Measurements from ENCODE around the gene CR1. TPM values are rescaled to one million over a fixed set of nuclear protein-coding genes. Genes with fewer than 3 reads are reported as not detected.
"Not testable (repeated sequence)": the region's sequence is repeated elsewhere in the genome, so short reads cannot be mapped to it uniquely, and the experiment has no call there.

The CR1 gene
- total RNA-seq, 4 donors from 2014 or later = 1.5 to 12.0 (median 3.3) TPM

DNA sequence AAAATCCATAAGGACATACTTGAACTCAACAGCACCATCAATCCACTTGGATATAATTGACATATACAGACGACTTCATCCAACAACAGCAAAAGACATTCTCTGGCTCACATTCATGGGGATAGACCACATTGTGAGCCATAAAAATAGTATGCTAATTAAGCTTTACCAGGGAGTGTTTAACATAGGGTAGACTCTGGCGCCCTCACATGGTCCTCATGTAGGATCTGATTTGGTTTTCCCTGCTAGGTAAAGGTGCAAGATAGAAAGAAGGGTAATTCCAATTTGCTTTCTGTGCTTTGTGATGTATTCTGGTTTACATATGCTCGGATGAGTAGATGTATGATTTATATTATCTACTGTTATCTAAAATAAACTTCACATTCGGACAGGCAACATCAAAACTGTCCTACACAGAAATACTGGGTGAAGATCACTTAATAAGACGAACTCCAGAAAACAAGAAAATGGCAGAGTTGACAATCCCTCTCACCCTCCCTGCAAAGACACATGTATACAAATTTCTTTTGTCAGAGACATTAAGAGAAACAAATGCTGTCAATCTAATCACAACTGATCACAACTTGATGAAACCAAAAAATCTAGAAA, 176.7 kb downstream of the CR1 start:
- H3K27me3 ChIP-seq = peaks cover 53% of the 10 kb centered on the region
- intact Hi-C loops (cut with DNase I; ENCODE audit: low total_unique reads) (no loop called here), in situ Hi-C loops (cut with MboI; ENCODE audit: low pct_ligation_motif_present in 1 of 4, low pct_unique_long_range_greater_than_20kb in 1 of 4, low sequenced_read_pairs in 3 of 4) (no loop called here)
- no peak overlapping the region for H3K27ac ChIP-seq
- no peaks in the 10 kb centered on the region for H3K36me3 ChIP-seq
- WGBS, 2 donors (ENCODE audit: low coverage in 1 of 2) = 22 to 29% methylated on average over 4 to 5 of the region's 5 CpGs
- no peaks in the 10 kb centered on the region for H3K9me3 ChIP-seq
- no peak overlapping the region for H3K4me3 ChIP-seq
- DNase-seq = peak; percentile 25
- no peak for TF ChIP-seq POLR2AphosphoS5 (IDR thresholded peaks at IDR 0.05)
- TF ChIP-seq EP300 (IDR thresholded peaks at IDR 0.05; ENCODE audit: low read depth) = no peak
- TF ChIP-seq, protein P1, sequence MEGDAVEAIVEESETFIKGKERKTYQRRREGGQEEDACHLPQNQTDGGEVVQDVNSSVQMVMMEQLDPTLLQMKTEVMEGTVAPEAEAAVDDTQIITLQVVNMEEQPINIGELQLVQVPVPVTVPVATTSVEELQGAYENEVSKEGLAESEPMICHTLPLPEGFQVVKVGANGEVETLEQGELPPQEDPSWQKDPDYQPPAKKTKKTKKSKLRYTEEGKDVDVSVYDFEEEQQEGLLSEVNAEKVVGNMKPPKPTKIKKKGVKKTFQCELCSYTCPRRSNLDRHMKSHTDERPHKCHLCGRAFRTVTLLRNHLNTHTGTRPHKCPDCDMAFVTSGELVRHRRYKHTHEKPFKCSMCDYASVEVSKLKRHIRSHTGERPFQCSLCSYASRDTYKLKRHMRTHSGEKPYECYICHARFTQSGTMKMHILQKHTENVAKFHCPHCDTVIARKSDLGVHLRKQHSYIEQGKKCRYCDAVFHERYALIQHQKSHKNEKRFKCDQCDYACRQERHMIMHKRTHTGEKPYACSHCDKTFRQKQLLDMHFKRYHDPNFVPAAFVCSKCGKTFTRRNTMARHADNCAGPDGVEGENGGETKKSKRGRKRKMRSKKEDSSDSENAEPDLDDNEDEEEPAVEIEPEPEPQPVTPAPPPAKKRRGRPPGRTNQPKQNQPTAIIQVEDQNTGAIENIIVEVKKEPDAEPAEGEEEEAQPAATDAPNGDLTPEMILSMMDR (IDR thresholded peaks at IDR 0.05) = peak; percentile 22 to 48 (median 36)
- TF ChIP-seq POLR2A (IDR thresholded peaks at IDR 0.05) = no peak
- H3K4me1 ChIP-seq = peaks cover 0 to 7% (median 2%) of the 10 kb centered on the region in 4 donors

DNA sequence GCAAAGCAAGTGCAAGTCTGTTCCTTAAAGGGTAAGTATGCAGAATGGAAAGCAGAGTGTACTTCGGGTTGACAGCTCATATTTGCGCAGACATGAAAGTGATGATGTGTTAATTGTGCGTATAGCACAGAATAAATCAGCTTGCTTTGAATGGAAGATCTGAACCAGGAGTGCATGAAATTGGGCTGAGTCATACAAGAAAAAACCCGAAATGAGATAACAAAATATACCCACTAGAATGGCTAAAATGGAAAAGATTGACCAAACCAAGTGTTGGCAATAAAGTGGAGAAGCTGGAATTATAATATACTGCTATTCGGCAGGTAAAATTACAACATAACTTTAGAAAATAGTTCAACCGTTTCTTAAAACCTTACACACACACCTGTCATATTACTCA, 177.4 kb downstream of the CR1 start:
- Histone ChIP-seq H3K4me1 (peaks cover 0 to 7% (median 2%) of the 10 kb centered on the region in 4 donors), H3K4me3 (no peak overlapping the region), H3K36me3 (no peaks in the 10 kb centered on the region), H3K27me3 (peaks cover 45% of the 10 kb centered on the region), H3K9me3 (no peaks in the 10 kb centered on the region), H3K27ac (no peak overlapping the region)
- WGBS, 2 donors (ENCODE audit: low coverage in 1 of 2) = 55 to 61% methylated on average over 6 of the region's 6 CpGs
- no peak for TF ChIP-seq POLR2AphosphoS5 (IDR thresholded peaks at IDR 0.05)
- TF ChIP-seq, protein P1 (IDR thresholded peaks at IDR 0.05) = no peak
- no peak for TF ChIP-seq EP300 (IDR thresholded peaks at IDR 0.05; ENCODE audit: low read depth)
- no peak for TF ChIP-seq POLR2A (IDR thresholded peaks at IDR 0.05)
- DNase-seq = no peak
- intact Hi-C loops (cut with DNase I; ENCODE audit: low total_unique reads) = no loop called here
- in situ Hi-C loops (cut with MboI; ENCODE audit: low pct_ligation_motif_present in 1 of 4, low pct_unique_long_range_greater_than_20kb in 1 of 4, low sequenced_read_pairs in 3 of 4) = no loop called here

DNA sequence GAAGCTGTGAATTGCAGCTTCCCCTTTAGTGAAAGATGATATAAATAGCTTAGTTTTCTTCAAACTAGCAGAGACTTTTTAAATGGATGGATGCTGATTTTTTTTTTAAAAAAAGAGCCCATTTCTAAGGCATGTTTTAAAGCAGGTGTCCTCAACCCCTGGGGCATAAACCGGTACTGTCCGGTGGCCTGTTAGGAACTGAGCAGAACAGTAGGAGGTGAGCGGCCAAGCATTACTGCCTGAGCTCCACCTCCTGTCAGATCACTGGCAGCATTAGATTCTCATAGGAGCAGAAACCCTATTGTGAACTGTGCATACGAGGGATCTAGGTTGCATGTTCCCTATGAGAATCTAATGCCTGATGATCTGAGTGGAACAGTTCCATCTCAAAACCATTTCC, 180.2 kb downstream of the CR1 start:
- in situ Hi-C loops (cut with MboI; ENCODE audit: low pct_ligation_motif_present in 1 of 4, low pct_unique_long_range_greater_than_20kb in 1 of 4, low sequenced_read_pairs in 3 of 4) (no loop called here), intact Hi-C loops (cut with DNase I; ENCODE audit: low total_unique reads) (no loop called here)
- Histone ChIP-seq H3K4me3 (no peak overlapping the region), H3K4me1 (no peaks in the 10 kb centered on the region), H3K27ac (no peak overlapping the region), H3K9me3 (no peaks in the 10 kb centered on the region), H3K36me3 (no peaks in the 10 kb centered on the region), H3K27me3 (peaks cover 17% of the 10 kb centered on the region)
- WGBS, 2 donors (ENCODE audit: low coverage in 1 of 2) = 84 to 96% methylated on average over 3 to 4 of the region's 4 CpGs
- no peak for DNase-seq
- TF ChIP-seq POLR2AphosphoS5 (IDR thresholded peaks at IDR 0.05) (no peak), EP300 (IDR thresholded peaks at IDR 0.05; ENCODE audit: low read depth) (no peak), POLR2A (IDR thresholded peaks at IDR 0.05) (no peak)
- TF ChIP-seq, protein P1 (IDR thresholded peaks at IDR 0.05) = no peak

DNA sequence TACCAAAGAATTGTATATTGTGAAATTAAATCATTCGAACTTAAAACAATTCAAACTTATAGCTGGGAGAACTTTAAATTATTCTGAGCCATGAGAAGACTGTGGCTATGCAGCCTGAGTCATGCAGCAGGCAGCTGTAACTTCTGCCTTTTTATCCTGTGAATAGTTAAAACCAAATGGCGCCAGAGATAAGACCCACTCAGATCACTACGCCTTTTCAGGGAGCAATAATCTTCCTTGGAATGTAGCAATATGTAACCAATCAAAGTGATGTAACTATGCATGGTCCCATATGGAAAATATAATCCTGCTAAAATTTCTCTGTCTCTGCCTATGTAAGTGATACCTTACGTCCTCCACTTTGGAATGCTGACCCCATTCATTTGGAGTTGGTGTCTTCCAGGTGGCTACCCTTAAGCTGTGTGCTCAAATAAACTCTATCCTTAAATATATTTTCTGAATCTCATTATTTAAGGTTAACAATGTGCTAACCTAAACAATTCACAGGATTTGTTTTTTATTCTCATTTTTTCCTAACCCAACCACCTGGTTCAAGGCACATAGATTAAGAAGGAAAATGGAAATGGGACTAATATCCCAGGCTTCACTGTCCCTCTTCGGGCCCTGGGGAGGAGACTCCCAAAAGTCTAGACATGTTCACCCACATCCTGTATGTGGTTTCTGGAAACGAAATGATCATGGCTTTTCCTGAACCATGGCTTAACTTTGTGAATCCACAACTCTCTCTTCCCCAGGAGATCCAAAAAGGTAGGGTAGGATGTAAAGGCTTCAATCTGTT, 184.8 kb downstream of the CR1 start:
- H3K4me1 ChIP-seq; H3K36me3 ChIP-seq; H3K27ac ChIP-seq; DNase-seq; H3K27me3 ChIP-seq; H3K4me3 ChIP-seq; in situ Hi-C loops (cut with MboI; ENCODE audit: low pct_ligation_motif_present in 1 of 4, low pct_unique_long_range_greater_than_20kb in 1 of 4, low sequenced_read_pairs in 3 of 4); H3K9me3 ChIP-seq; intact Hi-C loops (cut with DNase I; ENCODE audit: low total_unique reads): not testable (repeated sequence)
- 59 to 65% methylated on average over 4 to 6 of the region's 6 CpGs for WGBS, 2 donors (ENCODE audit: low coverage in 1 of 2)

DNA sequence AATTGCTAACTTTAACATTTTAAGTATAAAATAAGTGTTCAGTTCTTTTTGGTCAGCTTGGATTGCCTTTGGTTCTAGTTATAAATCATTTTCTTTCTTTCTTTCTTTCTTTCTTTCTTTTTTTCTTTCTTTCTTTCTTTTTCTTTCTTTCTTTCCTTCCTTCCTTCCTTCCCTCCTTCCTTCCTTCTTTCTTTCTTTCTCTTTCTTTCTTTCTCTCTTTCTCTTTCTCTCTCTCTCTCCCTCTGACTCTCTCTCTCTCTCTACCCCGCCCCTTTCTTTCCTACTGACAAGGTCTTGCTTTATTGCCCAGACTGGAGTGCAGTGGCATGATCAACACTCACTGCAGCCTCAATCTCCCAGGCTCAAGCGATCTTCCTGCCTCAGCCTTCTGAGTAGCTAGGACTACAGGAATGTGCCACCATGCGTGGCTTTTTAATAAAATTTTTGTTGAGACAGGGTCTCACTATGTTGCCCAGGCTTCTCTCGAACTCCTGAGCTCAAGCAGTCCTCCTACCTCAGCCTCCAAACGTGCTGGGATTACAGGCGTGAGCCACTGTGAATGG, 187.0 kb downstream of the CR1 start:
- intact Hi-C loops (cut with DNase I; ENCODE audit: low total_unique reads); H3K9me3 ChIP-seq; H3K27ac ChIP-seq; DNase-seq; H3K36me3 ChIP-seq; H3K4me3 ChIP-seq; H3K4me1 ChIP-seq; in situ Hi-C loops (cut with MboI; ENCODE audit: low pct_ligation_motif_present in 1 of 4, low pct_unique_long_range_greater_than_20kb in 1 of 4, low sequenced_read_pairs in 3 of 4); H3K27me3 ChIP-seq: not testable (repeated sequence)
- 68 to 83% methylated on average over 5 to 6 of the region's 6 CpGs for WGBS, 2 donors (ENCODE audit: low coverage in 1 of 2)

DNA sequence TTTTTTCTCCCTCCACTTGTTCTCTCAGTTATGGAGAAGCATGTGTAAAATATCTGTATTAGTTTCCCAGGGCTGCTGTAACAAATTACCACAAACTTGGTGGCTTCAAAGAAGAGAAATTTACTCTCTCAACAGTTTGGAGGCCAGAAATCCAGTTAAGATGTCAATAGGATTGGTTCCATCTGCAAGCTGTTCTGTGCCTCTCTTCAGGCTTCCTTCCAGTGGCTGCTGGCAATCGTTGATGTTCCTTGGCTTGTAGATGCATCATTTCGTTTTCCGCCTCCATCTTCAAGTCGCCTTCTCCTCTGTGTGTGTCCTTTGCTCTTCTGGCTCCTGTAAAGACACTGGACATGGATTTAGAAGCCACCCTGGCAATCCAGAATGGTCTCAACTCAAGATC, 194.6 kb downstream of the CR1 start:
- H3K27ac ChIP-seq; in situ Hi-C loops (cut with MboI; ENCODE audit: low pct_ligation_motif_present in 1 of 4, low pct_unique_long_range_greater_than_20kb in 1 of 4, low sequenced_read_pairs in 3 of 4); H3K4me3 ChIP-seq; DNase-seq; H3K9me3 ChIP-seq; H3K4me1 ChIP-seq; intact Hi-C loops (cut with DNase I; ENCODE audit: low total_unique reads); H3K27me3 ChIP-seq; H3K36me3 ChIP-seq: not testable (repeated sequence)
- WGBS, 2 donors (ENCODE audit: low coverage in 1 of 2) = 75 to 83% methylated on average over 4 of the region's 4 CpGs

Data from transverse colon (tissue), 4 donors.